Measurements from ENCODE around the gene COX7A2L. TPM values are rescaled to one million over a fixed set of nuclear protein-coding genes. Genes with fewer than 3 reads are reported as not detected.

The COX7A2L gene
- total RNA-seq, 4 donors from 2014 or later: 69.8 to 94.7 (median 89.1) TPM

GRCh38 chr2:42338567-42339190 is 22.3 kb downstream of the COX7A2L start:
- no peak for ATAC-seq
- in situ Hi-C loops (cut with MboI; ENCODE audit: low sequenced_read_pairs in 4 of 4): no loop called here
- no peak for TF ChIP-seq POLR2A (IDR thresholded peaks at IDR 0.05)
- no peak for TF ChIP-seq CTCF (IDR thresholded peaks at IDR 0.05 in 4 of 5, conservative IDR thresholded peaks at IDR 0.05 in 1 of 5)
- Histone ChIP-seq H3K27ac (no peak overlapping the region), H3K36me3 (peaks cover 0 to 10% of the 10 kb centered on the region in 2 donors), H3K9me3 (no peaks in the 10 kb centered on the region), H3K27me3 (no peaks in the 10 kb centered on the region), H3K4me3 (no peak overlapping the region), H3K4me1 (peaks cover 13 to 19% of the 10 kb centered on the region in 2 donors)
- intact Hi-C loops (cut with DNase I; ENCODE audit: low total_unique reads): no loop called here
- DNase-seq: no peak

GRCh38 chr2:42337846-42338566 is 23.0 kb downstream of the COX7A2L start:
- in situ Hi-C loops (cut with MboI; ENCODE audit: low sequenced_read_pairs in 4 of 4): no loop called here
- Histone ChIP-seq H3K9me3 (no peaks in the 10 kb centered on the region), H3K27ac (no peak overlapping the region), H3K4me3 (no peak overlapping the region), H3K27me3 (no peaks in the 10 kb centered on the region), H3K36me3 (peaks cover 0 to 10% of the 10 kb centered on the region in 2 donors), H3K4me1 (peaks cover 12 to 16% of the 10 kb centered on the region in 2 donors)
- no peak for TF ChIP-seq POLR2A (IDR thresholded peaks at IDR 0.05)
- TF ChIP-seq CTCF (IDR thresholded peaks at IDR 0.05 in 4 of 5, conservative IDR thresholded peaks at IDR 0.05 in 1 of 5): no peak
- ATAC-seq (no peak), DNase-seq (no peak)
- intact Hi-C loops (cut with DNase I; ENCODE audit: low total_unique reads): no loop called here

DNA sequence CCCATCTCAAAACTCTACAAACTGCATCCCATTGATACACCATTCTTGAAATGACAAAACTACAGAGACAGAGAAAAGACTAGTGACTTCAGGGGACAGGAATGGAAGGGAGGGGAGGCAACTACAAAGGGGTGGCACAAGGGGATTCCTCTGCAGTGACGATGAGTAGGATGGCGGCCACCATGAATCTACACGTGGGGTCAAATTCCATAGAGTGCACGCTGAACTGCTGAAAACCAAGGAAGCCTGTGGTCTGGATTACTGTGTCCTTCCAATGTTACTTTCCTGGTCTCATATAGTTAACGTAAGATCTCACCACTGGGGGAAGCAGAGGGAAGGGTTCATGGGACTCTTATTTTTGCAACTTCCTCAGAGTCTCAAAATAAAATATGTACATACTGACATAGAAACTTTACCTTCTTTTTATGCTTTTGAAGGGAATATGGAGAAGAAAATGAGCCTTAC is 23.6 kb downstream of the COX7A2L start:
- peaks cover 5 to 9% of the 10 kb centered on the region in 2 donors for H3K4me1 ChIP-seq
- intact Hi-C loops (cut with DNase I; ENCODE audit: low total_unique reads): no loop called here
- no peak overlapping the region for H3K27ac ChIP-seq
- H3K4me3 ChIP-seq: no peak overlapping the region
- ATAC-seq (no peak), DNase-seq (no peak)
- TF ChIP-seq CTCF (IDR thresholded peaks at IDR 0.05 in 4 of 5, conservative IDR thresholded peaks at IDR 0.05 in 1 of 5): no peak
- TF ChIP-seq POLR2A (IDR thresholded peaks at IDR 0.05): no peak
- in situ Hi-C loops (cut with MboI; ENCODE audit: low sequenced_read_pairs in 4 of 4): no loop called here
- peaks cover 0 to 10% of the 10 kb centered on the region in 2 donors for H3K36me3 ChIP-seq
- no peaks in the 10 kb centered on the region for H3K27me3 ChIP-seq
- no peaks in the 10 kb centered on the region for H3K9me3 ChIP-seq

- intact Hi-C loops (cut with DNase I; ENCODE audit: low total_unique reads): no loop called here
- ATAC-seq: no peak
- H3K36me3 ChIP-seq: peaks cover 0 to 10% of the 10 kb centered on the region in 2 donors
- no peak for DNase-seq
- no peaks in the 10 kb centered on the region for H3K27me3 ChIP-seq
- H3K27ac ChIP-seq: no peak overlapping the region
- H3K4me1 ChIP-seq: peaks cover 0 to under 1% of the 10 kb centered on the region in 2 donors
- H3K9me3 ChIP-seq: no peaks in the 10 kb centered on the region
- in situ Hi-C loops (cut with MboI; ENCODE audit: low sequenced_read_pairs in 4 of 4): no loop called here
- H3K4me3 ChIP-seq: no peak overlapping the region
- no peak for TF ChIP-seq POLR2A (IDR thresholded peaks at IDR 0.05)
- TF ChIP-seq CTCF (IDR thresholded peaks at IDR 0.05 in 4 of 5, conservative IDR thresholded peaks at IDR 0.05 in 1 of 5): no peak
Observed at GRCh38 chr2:42336361-42336965, 24.6 kb downstream of the COX7A2L start.
